Activated gamma-delta T cell treated with Interleukin-2 at 50 U/mL for 16 hours (primary cell): ENCODE results near the gene PANK4.

ENCODE experiments used
- DNase-seq: peaks from one replicate; pipeline ENCODE4 v3.0.0-alpha.2; 2020

PANK4 gene

GRCh38 chr1:2544093-2544874 is 17.9 kb upstream of the PANK4 start:
- DNase-seq = no peak

DNA sequence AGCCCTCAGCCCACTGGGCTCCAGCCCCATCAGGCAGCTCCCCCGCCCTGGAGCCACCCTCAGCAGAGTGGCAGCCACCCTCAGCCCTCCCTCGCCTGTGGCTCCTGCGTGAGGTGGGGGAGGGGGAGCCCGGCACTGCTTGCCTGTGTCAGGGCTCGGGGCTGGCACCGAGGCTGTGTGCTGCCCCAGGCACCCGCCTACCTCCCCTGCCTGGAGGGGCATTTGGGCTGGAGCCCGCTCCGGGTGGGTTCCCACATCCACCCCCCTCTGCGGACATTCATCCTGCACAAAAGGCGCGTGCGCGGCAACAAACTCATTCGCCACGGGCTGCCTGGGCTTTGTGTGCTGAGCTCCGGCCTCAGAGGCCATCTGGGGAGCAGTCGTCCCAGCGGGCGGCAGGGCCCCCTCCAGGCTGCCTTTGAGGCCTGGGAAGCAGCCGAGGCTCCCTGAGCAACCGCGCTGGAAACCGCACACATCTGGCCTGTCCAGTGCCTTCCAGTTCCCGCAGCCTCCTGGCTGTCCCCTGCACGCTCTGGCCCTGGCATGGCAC is 17.2 kb upstream of the PANK4 start:
- peak; percentile 56 for DNase-seq

DNA sequence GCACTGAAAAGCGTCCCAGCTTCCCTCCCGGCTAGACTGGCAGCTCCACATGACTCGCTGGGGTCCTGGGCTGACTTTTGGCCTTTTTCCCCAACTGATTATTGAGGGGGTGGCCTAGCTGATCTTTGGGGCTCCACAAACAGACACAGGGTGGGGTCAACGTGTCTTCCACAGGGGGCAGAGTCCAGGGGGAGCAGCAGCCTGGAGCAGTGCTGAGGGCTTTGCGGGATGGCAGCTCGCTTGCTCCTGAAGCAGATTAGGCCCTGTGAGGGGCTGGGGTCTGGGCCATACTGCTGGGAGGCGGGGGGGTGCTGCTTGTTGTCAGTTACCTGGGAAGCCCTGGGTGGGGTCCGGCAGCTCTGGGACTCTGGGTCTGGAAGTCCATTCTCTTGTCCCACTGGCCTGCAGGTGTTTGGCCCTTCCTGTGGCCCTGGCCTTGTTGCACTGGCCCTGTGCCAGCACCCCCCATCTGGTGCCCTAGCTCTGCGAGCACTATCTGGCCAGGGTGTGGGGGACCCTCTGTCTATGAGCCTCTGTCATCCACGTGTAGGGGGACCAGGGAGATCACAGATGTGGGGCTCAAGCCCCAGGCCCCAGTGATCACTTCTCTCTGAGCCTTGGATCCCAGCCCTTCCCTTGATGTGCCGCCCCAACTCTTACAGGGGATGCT is 16.0 kb upstream of the PANK4 start:
- DNase-seq = no peak

DNA sequence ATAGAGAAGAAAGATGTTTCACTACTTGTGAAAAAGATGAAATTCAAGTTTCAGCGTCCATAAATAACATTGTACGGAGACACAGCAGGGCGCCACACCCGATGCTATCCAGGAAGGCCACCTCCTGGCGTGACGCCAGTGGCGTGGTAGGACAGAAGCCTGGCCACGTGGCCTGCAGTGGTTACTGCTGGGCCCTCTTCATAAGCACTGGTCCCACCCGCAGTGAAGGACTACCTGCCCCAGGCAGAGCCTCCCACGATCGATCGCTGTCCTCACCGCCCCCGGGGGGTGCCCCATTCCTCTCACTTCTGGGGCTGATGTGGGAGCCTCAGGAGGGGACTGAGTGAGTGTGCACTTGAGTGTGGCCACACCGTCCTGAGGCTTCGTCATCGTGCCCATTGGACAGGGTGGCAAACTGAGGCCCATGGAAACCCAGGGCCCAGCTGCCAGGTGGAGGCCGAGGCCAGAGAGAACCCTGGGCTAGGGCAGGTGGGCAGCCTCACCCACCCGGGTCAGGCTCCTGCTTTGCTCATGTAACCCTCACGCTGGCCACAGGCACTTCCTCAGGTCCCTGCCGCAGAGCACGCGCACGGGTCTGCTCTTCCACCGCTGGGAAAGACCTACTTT is 15.3 kb upstream of the PANK4 start:
- DNase-seq = no peak

DNA sequence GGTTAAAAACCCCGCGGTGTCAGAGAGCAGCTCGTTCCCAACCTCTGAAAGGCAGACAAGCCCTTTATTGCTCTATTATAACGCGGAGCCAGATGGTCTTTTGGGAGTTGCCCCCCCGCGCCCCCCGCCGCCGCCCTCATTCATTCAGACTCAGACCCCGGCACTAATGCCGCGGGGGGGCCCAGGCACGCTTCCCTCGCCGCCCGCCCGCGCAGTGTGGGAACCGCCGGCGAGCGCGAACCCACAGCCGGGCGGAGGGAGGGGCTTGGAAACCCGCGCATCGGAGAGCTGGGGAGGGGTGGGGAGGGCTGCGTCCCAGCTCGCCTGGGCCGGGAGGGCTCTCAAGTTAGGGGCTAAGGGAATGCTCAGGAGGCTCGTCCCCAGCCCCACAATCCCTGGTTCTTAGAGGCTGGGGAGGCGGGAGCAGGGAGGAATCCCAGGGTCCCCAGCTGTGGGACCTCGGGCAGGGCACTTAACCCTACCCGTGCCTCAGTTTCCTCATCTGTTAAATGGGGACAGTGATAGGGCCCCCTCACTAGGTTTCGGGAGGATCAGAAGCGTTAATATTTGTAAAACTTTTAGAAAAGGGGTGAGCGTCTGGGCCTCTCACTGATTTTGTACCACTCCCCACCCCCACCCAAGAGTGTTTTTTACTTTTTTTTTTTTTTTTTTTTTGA is 14.6 kb upstream of the PANK4 start:
- DNase-seq = no peak

DNA sequence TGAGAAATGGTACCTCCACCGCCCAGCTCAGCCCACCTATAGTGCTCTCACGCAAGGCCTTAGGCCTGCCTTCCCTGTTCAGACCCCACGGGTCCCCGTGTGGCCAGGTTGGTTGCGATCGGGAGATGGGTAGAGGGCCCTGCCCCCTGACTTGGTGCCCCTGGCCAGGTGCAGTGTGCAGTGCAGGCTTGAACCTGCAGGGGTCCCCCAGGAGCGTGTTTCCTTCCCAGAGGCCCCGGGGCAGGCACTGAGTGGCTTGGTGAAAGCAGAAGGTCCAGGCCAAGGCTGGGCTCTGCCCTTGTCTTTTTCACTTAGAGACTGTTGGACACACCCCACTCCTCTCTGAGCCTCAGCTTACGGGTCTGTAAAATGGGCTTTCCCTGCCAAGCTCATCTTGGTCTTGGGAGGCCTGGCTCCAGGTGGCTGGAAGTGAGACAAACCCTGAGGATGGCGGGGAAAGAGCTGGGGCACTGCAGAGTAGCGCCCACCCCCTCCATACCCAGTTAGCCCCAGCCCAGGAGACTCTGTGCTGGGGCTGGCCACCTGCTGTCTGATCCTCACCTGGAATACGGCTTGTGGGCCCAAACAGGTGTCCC is 13.0 kb upstream of the PANK4 start:
- no peak for DNase-seq

GRCh38 chr1:2538872-2539271 is 12.5 kb upstream of the PANK4 start:
- no peak for DNase-seq

DNA sequence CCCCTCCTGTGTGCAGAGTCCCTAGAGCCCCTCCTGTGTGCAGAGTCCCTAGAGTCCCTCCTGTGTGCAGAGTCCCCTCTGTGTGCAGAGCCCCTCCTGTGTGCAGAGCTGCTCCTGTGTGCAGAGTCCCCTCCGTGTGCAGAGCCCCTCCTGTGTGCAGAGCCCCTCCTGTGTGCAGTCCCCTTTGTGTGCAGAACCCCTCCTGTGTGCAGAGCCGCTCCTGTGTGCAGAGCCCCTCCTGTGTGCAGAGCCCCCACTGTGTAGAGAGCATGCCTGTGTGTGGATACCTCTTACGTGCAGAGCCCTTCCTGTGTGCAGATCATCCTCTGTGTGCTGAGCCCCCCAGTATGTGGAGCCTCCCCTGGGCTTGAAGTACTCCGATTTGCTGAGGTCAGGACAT is 12.0 kb upstream of the PANK4 start:
- no peak for DNase-seq

GRCh38 chr1:2537784-2538115 is 11.4 kb upstream of the PANK4 start:
- DNase-seq = no peak

GRCh38 chr1:2535981-2536380 is 9.6 kb upstream of the PANK4 start:
- DNase-seq = no peak

- DNase-seq = no peak
Observed at GRCh38 chr1:2535455-2535854, 9.1 kb upstream of the PANK4 start.

DNA sequence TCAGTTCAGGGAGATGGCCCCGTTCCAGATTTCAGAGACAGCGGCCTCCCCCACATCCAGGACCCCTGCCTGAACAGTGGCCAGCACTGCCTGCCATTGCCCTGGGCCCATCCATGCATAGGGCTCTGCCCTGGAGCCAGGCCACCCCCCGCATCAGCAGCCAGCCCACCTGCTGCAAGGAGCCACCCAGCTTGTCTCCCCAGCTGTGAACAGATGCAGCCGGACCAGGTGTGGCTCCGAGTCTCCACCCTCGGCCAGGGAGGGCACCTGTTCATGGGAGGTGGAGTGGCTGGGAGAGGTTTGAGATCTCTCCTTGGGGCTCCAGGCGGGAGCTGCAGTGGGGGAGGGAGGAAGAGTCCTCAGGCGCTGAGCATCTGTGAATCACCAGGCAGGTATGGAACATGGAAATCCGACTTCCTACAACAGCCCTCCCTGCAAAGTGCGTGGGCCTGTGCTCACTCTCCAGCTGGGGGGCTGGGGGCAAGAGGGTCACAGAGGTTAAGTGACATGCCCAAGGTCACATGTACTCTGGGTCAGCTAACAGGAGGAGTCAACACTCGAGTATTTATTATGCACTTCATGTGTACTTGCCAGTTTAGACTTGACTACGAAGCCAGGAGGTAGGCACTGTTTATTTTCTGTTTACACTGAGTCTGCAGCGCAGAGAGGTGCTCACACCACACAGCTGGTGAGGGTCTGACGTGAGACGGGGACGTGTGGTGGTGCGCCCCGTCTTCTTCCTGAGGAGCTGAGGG is 8.5 kb upstream of the PANK4 start:
- DNase-seq = no peak

GRCh38 chr1:2534315-2534686 is 7.9 kb upstream of the PANK4 start:
- DNase-seq = no peak

DNA sequence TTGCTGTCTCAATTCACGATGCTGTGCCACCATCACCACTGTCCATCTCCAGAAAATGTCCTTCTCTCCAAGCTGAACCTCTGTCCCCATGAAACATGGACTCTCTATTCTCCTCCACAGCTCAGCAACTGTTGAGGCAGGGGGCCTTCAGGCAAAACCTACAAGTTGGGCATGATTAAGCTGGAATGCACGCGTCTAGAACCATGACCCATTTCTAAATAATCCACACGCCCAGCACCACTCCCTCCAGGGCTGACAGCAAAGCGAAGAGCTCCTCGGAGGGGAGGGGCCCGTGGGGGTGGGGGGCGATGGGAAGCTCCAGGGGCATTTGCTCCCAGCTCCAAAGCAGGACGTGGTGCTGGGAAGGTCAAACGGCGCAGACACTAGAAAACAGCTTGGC is 7.0 kb upstream of the PANK4 start:
- DNase-seq = no peak

- DNase-seq = no peak
Observed at GRCh38 chr1:2532485-2533160, 6.2 kb upstream of the PANK4 start.

- DNase-seq = no peak
Observed at GRCh38 chr1:2530513-2531361, 4.3 kb upstream of the PANK4 start.

- no peak for DNase-seq
Observed at GRCh38 chr1:2529784-2530512, 3.6 kb upstream of the PANK4 start, which contains the start of gene HES5. Gene HES5, minus strand, starts transcription at chr1:2530263. Its CDS starts 99 bp downstream, at chr1:2530164.

GRCh38 chr1:2528966-2529783 is 2.8 kb upstream of the PANK4 start:
- DNase-seq = peak; percentile 36

GRCh38 chr1:2528611-2528965 is 2.2 kb upstream of the PANK4 start:
- DNase-seq = no peak
